HL-60 (cell line): Measurements from ENCODE around the gene FSTL4.

Source experiments
- DNase-seq, 2 experiments: peaks; one replicate each; pipeline ENCODE4 v3.0.0-alpha.2; 2010 to 2020; ENCODE audit warnings: low read depth in 1 of 2, low spot score in 1 of 2
- H3K27ac ChIP-seq: fragments of 250-450 bp; sonication (Bioruptor Pico); replicated peaks from 2 replicates; pipeline ENCODE4 v1.5.1; 2020; ENCODE audit warnings: mild to moderate bottlenecking, moderate library complexity
- H3K27me3 ChIP-seq: fragments of 250-450 bp; sonication (Bioruptor Pico); 2 replicates; pipeline ENCODE4 v1.5.1; 2021; ENCODE audit warnings: mild to moderate bottlenecking, moderate library complexity; ENCODE audit not compliant: insufficient read depth, poor library complexity, severe bottlenecking
- H3K4me3 ChIP-seq: replicated peaks from 2 replicates; pipeline ENCODE4 v1.5.1; 2011; ENCODE audit warnings: mild to moderate bottlenecking, control low read depth, low read length; ENCODE audit not compliant: insufficient read depth
- CTCF ChIP-seq: IDR thresholded peaks from one replicate; pipeline ENCODE4 v1.5.1; 2011; ENCODE audit warnings: low read length, control low read depth, inconsistent platforms; ENCODE audit not compliant: insufficient read depth
- GABPA ChIP-seq: IDR thresholded peaks from 2 replicates; pipeline ENCODE4 v1.6.1; 2012; ENCODE audit warnings: low read depth
- POLR2AphosphoS5 ChIP-seq: IDR thresholded peaks from 2 replicates; pipeline ENCODE4 v1.6.1; 2012; ENCODE audit warnings: low read depth
- REST ChIP-seq: IDR thresholded peaks from 2 replicates; pipeline ENCODE4 v1.6.1; 2012; ENCODE audit warnings: low read depth; ENCODE audit not compliant: insufficient replicate concordance
- SPI1 ChIP-seq: IDR thresholded peaks from 2 replicates; pipeline ENCODE4 v1.6.1; 2012; ENCODE audit warnings: low read depth, mild to moderate bottlenecking, borderline replicate concordance

The FSTL4 gene

GRCh38 chr5:133372293-133372937 is 239.9 kb downstream of the FSTL4 start:
- no peak overlapping the region for H3K27ac ChIP-seq
- TF ChIP-seq CTCF (no peak), REST (no peak), GABPA (no peak), SPI1 (no peak), POLR2AphosphoS5 (no peak)
- H3K27me3 ChIP-seq = no peaks in the 10 kb centered on the region
- H3K4me3 ChIP-seq = no peak overlapping the region
- DNase-seq = no peak

GRCh38 chr5:133371371-133372155 is 240.8 kb downstream of the FSTL4 start:
- Histone ChIP-seq H3K27me3 (no peaks in the 10 kb centered on the region), H3K4me3 (no peak overlapping the region), H3K27ac (no peak overlapping the region)
- no peak for DNase-seq
- TF ChIP-seq POLR2AphosphoS5 (no peak), SPI1 (no peak), REST (no peak), CTCF (no peak), GABPA (no peak)

- H3K27ac ChIP-seq = no peak overlapping the region
- TF ChIP-seq REST = no peak
- no peak for TF ChIP-seq CTCF
- no peak for TF ChIP-seq POLR2AphosphoS5
Observed at GRCh38 chr5:133370904-133371303, 241.4 kb downstream of the FSTL4 start.

More at GRCh38 chr5:133370904-133371303, 241.4 kb downstream of the FSTL4 start:
- H3K27me3 ChIP-seq = no peaks in the 10 kb centered on the region
- DNase-seq = no peak
- H3K4me3 ChIP-seq = no peak overlapping the region
